ENCODE results near the gene LY6G6C. TPM values are rescaled to one million over a fixed set of nuclear protein-coding genes. Genes with fewer than 3 reads are reported as not detected.

The LY6G6C gene

GRCh38 chr6:31669676-31670075, 51.9 kb downstream of the LY6G6C start, which contains the start of gene LY6G5B:
LY6G5B (plus strand) TSS chr6:31669976; CDS start chr6:31670951, 975 bp downstream.
- Histone ChIP-seq H2AK5ac (ENCODE audit: low read length, severe bottlenecking) (no peak within 1 kb of the TSS), H3K4ac (ENCODE audit: low read depth in 1 of 2, low read length in 2 of 2) (no peak within 1 kb of the TSS), H4K8ac (ENCODE audit: low read length) (no peak within 1 kb of the TSS), H3K4me3 (ENCODE audit: insufficient read depth in 1 of 2, low read depth in 1 of 2, low read length in 2 of 2) (no peak within 1 kb of the TSS), H2BK12ac (ENCODE audit: low read length in 2 of 2) (no peak within 1 kb of the TSS), H3K79me1 (replicated peaks; ENCODE audit: low read length, poor library complexity, severe bottlenecking) (peaks cover 35% of the 10 kb centered on the region), H2BK120ac (ENCODE audit: low read depth, low read length) (no peak within 1 kb of the TSS), H4K91ac (ENCODE audit: low read length) (no peak within 1 kb of the TSS), H3K27ac (ENCODE audit: low read length, poor library complexity, severe bottlenecking) (no peak within 1 kb of the TSS), H3K9ac (ENCODE audit: low read length) (no peak within 1 kb of the TSS), H3K23ac (ENCODE audit: low read length in 2 of 2) (no peak within 1 kb of the TSS), H3K36me3 (ENCODE audit: control insufficient read depth in 1 of 2, insufficient read depth in 2 of 2, low read depth in 1 of 2, low read length in 2 of 2) (peaks cover 68 to 75% of the 10 kb centered on the region in 2 experiments), H3K4me2 (ENCODE audit: low read length, poor library complexity, severe bottlenecking) (no peak within 1 kb of the TSS), H2BK5ac (ENCODE audit: low read depth, low read length, poor library complexity, severe bottlenecking) (no peak within 1 kb of the TSS), H3K14ac (ENCODE audit: low read length in 2 of 2) (no peak within 1 kb of the TSS), H3K18ac (ENCODE audit: low read depth in 1 of 2, low read length in 2 of 2) (no peak within 1 kb of the TSS), H3K27me3 (ENCODE audit: control insufficient read depth in 1 of 2, insufficient read depth in 1 of 2, low read length in 2 of 2) (no peaks in the 10 kb centered on the region), H3K4me1 (ENCODE audit: control insufficient read depth, insufficient read depth, low read depth, low read length) (peaks cover 4% of the 10 kb centered on the region), H3K9me3 (ENCODE audit: control insufficient read depth, low read length) (no peaks in the 10 kb centered on the region), H2BK15ac (ENCODE audit: low read depth, poor library complexity, severe bottlenecking) (no peak within 1 kb of the TSS), H2AFZ (ENCODE audit: low read depth, low read length) (no peak within 1 kb of the TSS)
- no peak for DNase-seq
- WGBS: 88% methylated on average over 8 of the region's 8 CpGs

Small RNAs within 50 kb of the gene (small RNA-seq; reads per million reads assigned to genes)
- gene LY6G6D (ENCODE audit: low read depth) (not detected), gene MIR4646 (ENCODE audit: low read depth) (not detected), gene MSH5-SAPCD1 (ENCODE audit: low read depth) (not detected), gene RNU6-850P (ENCODE audit: low read depth) (not detected), gene SAPCD1 (ENCODE audit: low read depth) (not detected)
